Stimulated activated naive B cell treated with anti-CD40 and anti-IgM and Interleukin-4, amounts not matched to agents 10 μg/mL and 1 μg/mL and 100 μg/mL, for 72 hours (primary cell): Measurements from ENCODE around the gene GPER1.

Experiments used
- ATAC-seq, 2 donors: fragments of 150-1000 bp; cut with Tn5 transposase; replicated peaks; 2 replicates each; pipeline ENCODE4 v1.10.0; 2021; ENCODE audit warnings: moderate library complexity in 1 of 2
- DNase-seq: peaks from one replicate; pipeline ENCODE4 v3.0.0; 2021
- H3K27ac Mint-ChIP-seq: one replicate; pipeline ENCODE4 v1.8.0; 2022; ENCODE audit warnings: mild to moderate bottlenecking, mixed read lengths
- H3K27me3 Mint-ChIP-seq, 2 donors: one replicate each; pipeline ENCODE4 v1.8.0; 2022; ENCODE audit warnings: mixed read lengths in 2 of 2
- H3K36me3 Mint-ChIP-seq, 2 donors: one replicate each; pipeline ENCODE4 v1.8.0; 2022; ENCODE audit warnings: mixed read lengths in 2 of 2, mild to moderate bottlenecking in 1 of 2
- H3K4me1 Mint-ChIP-seq, 2 donors: one replicate each; pipeline ENCODE4 v1.8.0; 2022; ENCODE audit warnings: mixed read lengths in 2 of 2, mild to moderate bottlenecking in 1 of 2
- H3K4me3 Mint-ChIP-seq, 2 donors: one replicate each; pipeline ENCODE4 v1.8.0; 2022; ENCODE audit warnings: mild to moderate bottlenecking in 2 of 2, mixed read lengths in 2 of 2, moderate library complexity in 1 of 2
- H3K9me3 Mint-ChIP-seq, 2 donors: one replicate each; pipeline ENCODE4 v1.8.0; 2022; ENCODE audit warnings: mixed read lengths in 2 of 2, mild to moderate bottlenecking in 1 of 2

GPER1 gene

DNA sequence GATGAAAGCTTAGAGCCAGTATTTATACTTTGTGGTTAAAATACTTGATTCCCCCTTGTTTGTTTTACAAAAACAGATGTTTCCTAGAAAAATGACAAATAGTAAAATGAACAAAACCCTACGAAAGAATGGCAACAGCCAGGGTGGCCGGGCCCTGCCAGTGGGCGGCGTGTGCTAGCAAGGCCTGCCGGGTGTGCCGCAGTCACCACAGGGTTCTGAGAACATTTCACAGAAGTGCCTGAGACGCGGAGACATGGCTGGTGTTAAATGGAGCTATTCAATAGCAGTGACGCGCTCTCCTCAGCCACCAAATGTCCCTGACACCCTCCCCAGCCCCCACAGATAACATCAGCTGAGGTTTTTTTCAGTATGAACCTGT, 29.1 kb upstream of the GPER1 start:
- no peak overlapping the region for H3K4me3 Mint-ChIP-seq
- H3K36me3 Mint-ChIP-seq = peaks cover 46 to 60% of the 10 kb centered on the region in 2 donors

DNA sequence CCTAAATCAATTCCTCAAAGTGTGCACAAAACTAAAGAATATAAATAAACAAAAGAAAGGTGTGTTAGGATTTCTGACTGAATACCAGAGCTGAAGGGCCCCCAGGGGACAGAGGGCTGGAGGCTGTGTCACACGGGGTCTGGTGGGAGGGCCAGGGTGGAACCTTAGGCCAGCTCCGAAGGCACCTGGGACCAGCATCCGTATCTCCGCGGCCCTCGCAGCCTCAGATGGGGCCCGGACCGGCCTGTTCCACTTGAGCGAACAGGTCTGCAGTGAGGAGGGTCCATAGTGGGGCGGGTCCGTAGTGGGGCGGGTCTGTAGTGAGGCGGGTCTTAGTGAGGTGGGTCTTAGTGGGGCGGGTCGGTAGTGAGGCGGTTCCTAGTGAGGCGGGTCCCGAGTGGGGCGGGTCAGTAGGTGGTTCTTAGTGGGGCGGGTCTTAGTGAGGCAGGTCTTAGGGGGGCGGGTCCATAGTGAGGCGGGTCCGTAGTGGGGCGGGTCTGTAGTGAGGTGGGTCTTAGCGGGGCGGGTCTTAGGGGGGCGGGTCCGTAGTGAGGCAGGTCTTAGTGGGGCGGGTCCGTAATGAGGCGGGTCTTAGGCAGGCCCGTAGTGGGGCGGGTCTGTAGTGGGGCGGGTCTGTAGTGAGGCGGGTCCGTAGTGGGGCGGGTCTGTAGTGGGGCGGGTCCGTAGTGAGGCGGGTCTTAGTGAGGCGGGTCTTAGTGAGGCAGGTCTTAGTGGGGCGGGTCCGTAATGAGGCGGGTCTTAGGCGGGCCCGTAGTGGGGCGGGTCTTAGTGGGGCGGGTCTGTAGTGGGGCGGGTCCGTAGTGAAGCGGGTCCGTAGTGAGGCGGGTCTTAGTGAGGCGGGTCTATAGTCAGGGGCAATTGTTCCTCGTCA, 28.5 kb upstream of the GPER1 start:
- H3K27me3 Mint-ChIP-seq = peaks cover 39 to 59% of the 10 kb centered on the region in 2 donors
- peaks cover 47 to 63% of the 10 kb centered on the region in 2 donors for H3K36me3 Mint-ChIP-seq
- peak overlapping the region; percentile 94 for H3K27ac Mint-ChIP-seq
- no peaks in the 10 kb centered on the region for H3K9me3 Mint-ChIP-seq
- no peak for DNase-seq
- ATAC-seq = peak; percentile 4 to 8
- peaks cover 67 to 78% of the 10 kb centered on the region in 2 donors for H3K4me1 Mint-ChIP-seq
- no peak overlapping the region for H3K4me3 Mint-ChIP-seq

More for the DNA sequence above, 29.1 kb upstream of the GPER1 start:
- no peak for DNase-seq
- H3K27me3 Mint-ChIP-seq = peaks cover 39 to 59% of the 10 kb centered on the region in 2 donors
- H3K4me1 Mint-ChIP-seq = peaks cover 63 to 82% of the 10 kb centered on the region in 2 donors
- H3K27ac Mint-ChIP-seq = no peak overlapping the region
- no peaks in the 10 kb centered on the region for H3K9me3 Mint-ChIP-seq
- ATAC-seq = no peak

DNA sequence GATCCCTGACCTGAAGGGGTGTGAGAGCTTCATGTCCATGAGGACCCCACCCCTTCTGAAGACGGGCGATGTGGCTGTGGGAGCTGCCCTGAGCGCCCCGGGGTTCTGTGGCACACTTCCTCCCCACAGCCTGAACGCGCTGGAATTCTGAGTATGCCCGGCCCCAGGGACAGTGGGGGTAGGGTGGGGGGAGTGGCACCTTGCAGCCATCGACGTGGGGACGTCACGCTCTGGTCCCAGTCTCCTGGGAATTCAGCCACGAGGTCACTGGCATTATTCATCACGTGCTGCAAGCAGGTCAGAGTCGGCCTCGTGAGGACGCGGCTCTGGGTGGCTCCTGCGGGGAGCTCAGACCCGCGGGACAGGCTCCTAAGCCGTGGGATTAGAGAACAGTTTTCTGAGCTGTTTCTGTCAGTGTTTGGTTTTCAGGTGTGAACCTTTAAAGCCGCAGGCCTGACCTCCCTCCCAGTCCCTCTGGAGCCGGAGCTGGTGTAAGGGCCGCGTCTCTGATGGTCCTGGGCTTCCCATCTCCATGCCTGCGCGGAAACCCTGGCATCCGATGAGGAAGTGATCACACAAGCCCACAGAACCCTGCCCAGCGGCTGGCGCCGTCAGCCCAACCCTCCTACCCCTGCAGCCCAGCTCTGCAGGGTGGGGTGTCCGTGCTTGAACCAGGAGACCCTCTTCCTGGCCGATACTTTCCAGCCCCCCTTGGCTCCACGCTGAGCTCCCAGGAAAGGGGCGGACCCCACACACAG, 27.4 kb upstream of the GPER1 start:
- DNase-seq (peak; percentile 53), ATAC-seq (peak; percentile 10 to 18)
- Mint-ChIP-seq H3K36me3 (peaks cover 40 to 52% of the 10 kb centered on the region in 2 donors), H3K27me3 (peaks cover 34 to 58% of the 10 kb centered on the region in 2 donors), H3K27ac (peak overlapping the region; percentile 94), H3K4me1 (peaks cover 62 to 75% of the 10 kb centered on the region in 2 donors), H3K4me3 (peak overlapping the region; percentile 29 to 54), H3K9me3 (no peaks in the 10 kb centered on the region)

DNA sequence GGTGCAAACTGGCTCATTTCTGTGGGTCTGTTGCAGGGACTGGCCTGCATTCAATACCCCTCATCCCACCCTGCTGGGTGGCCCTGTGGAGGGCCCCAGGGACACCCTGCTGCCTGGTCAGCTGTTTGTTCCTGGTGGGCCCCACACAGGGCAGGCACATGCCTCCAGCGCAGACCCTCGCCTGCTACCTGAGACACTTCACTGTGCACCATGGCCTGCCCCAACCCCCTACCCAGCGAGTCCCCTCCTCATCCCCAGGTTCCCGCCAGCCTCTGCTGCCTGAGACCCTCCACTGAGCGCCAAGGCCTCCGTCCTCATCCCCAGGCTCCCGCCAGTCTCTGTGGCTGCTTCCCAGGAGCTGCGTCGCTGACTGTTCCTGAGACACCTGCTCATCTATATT, 26.7 kb upstream of the GPER1 start:
- Mint-ChIP-seq H3K4me1 (peaks cover 60 to 74% of the 10 kb centered on the region in 2 donors), H3K27ac (peak overlapping the region; percentile 94), H3K36me3 (peaks cover 41 to 52% of the 10 kb centered on the region in 2 donors), H3K4me3 (peak overlapping the region; percentile 60 to 65), H3K9me3 (no peaks in the 10 kb centered on the region), H3K27me3 (peaks cover 28 to 56% of the 10 kb centered on the region in 2 donors)
- DNase-seq = no peak
- no peak for ATAC-seq

DNA sequence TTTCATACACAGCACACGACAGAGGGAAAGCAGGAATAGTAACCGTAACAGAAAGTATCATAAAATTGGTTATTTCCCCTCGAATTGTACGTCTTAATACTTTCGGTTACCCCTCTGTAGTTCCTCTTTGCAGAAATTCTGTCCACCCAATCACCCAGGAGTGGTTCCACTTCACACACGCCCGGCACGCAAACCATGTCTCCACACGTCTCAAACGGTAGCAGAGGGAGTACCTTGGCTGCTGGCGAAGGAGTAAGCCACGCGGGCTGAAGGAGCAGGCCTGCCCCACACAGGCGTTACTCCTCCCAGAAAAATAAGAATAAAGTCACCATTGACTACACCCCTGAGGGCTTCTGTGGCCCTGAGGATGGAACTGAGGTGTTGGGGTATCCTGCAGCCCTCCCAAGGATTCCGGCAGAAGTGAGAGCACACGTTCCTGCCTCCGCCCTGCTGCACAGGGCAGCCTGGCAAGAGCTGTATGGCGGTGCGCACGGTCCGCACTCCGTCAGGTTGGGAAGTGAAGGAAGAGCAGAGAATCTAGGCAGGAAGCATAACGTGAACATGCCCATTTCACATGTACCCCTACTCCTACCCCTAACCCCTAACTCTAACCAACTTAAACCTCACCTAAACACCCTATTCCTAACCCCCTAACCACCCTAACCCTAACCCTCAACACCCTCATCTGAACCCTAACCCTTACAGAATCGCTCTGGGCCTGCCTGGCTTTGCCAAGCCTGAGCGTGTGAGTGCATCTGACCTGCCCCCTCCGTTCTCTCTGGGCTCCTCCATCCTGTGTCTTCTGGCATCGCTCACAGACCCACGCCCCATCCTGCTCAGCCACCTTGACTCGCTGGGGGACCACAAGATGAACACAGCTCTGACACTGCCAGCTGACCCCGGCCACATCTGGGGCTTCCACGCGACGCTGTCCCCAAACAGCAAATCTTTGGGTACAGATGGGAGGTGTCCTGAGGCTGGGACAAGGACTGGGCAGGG, 25.3 kb upstream of the GPER1 start:
- Mint-ChIP-seq H3K4me1 (peaks cover 53 to 73% of the 10 kb centered on the region in 2 donors), H3K27me3 (peaks cover 23 to 57% of the 10 kb centered on the region in 2 donors), H3K36me3 (peaks cover 36 to 48% of the 10 kb centered on the region in 2 donors), H3K27ac (peak overlapping the region; percentile 94), H3K4me3 (peak overlapping the region; percentile 60 to 65), H3K9me3 (no peaks in the 10 kb centered on the region)
- peak; percentile 85 to 87 for ATAC-seq
- peak; percentile 79 for DNase-seq

DNA sequence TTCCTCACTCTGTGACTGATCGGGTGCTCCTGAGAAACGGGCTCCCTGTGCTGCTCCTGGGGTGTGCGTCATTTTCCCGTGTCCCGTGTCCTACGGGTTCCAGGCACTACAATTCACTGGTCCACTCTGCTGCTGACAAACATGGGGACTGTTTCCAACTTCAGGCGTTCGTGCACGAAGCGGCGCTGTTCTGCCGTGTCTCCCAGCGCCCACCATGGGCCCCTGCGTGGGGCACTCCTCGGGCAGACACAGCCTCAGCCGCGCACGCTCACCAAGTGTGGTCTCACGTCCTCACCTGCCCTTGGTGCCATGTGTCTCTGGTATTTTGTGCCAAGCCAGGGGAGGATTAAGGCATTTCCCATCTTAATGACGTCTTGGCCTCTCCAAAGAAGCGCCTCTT, 24.6 kb upstream of the GPER1 start:
- peak overlapping the region; percentile 94 for H3K27ac Mint-ChIP-seq
- H3K27me3 Mint-ChIP-seq = peaks cover 21 to 49% of the 10 kb centered on the region in 2 donors
- peaks cover 28 to 41% of the 10 kb centered on the region in 2 donors for H3K36me3 Mint-ChIP-seq
- ATAC-seq (no peak), DNase-seq (no peak)
- H3K9me3 Mint-ChIP-seq = no peaks in the 10 kb centered on the region
- peaks cover 53 to 73% of the 10 kb centered on the region in 2 donors for H3K4me1 Mint-ChIP-seq
- no peak overlapping the region for H3K4me3 Mint-ChIP-seq

DNA sequence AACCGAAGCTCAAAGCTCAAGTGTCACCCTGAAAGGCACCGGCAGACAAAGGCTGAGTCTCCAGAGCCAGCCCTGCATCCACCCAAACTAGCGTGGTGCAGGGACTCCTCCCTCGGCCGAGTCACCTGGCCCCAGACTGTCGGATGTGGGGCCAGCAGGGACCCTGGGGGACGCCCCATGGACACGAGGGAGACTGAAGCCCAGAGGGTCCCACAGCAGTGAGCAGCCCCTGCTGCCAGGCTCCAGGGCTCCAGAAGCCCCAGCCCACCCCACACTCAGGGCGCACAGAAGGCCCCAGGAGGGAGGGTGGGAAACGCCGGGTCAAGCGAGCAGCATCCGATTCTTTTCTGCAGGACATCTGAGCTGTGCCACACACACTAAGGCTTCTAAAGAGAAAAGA, 23.3 kb upstream of the GPER1 start:
- H3K4me3 Mint-ChIP-seq = no peak overlapping the region
- no peaks in the 10 kb centered on the region for H3K9me3 Mint-ChIP-seq
- no peak for DNase-seq
- peaks cover 18 to 39% of the 10 kb centered on the region in 2 donors for H3K27me3 Mint-ChIP-seq
- peaks cover 50 to 62% of the 10 kb centered on the region in 2 donors for H3K4me1 Mint-ChIP-seq
- ATAC-seq = no peak
- H3K36me3 Mint-ChIP-seq = peaks cover 23 to 33% of the 10 kb centered on the region in 2 donors
- H3K27ac Mint-ChIP-seq = peak overlapping the region; percentile 22

DNA sequence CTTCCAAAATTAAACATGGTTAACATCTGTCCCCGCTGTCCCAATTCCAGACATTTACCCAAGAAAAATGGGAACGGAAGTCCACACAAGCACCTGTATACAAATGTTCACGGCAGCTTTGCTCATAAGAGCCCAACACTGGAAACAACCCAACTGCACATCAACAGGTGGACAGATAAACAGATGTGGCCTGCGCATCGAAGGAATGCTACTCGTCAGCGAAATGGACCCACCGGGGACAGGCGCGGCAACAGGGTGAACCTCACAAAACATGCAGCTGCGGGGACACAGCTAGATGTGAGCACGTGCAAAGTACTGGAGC, 22.7 kb upstream of the GPER1 start:
- Mint-ChIP-seq H3K4me1 (peaks cover 45 to 56% of the 10 kb centered on the region in 2 donors), H3K9me3 (no peaks in the 10 kb centered on the region), H3K4me3 (peak overlapping the region; percentile 76 to 85), H3K36me3 (peaks cover 23 to 32% of the 10 kb centered on the region in 2 donors), H3K27me3 (peaks cover 18 to 39% of the 10 kb centered on the region in 2 donors), H3K27ac (no peak overlapping the region)
- ATAC-seq (no peak), DNase-seq (no peak)

DNA sequence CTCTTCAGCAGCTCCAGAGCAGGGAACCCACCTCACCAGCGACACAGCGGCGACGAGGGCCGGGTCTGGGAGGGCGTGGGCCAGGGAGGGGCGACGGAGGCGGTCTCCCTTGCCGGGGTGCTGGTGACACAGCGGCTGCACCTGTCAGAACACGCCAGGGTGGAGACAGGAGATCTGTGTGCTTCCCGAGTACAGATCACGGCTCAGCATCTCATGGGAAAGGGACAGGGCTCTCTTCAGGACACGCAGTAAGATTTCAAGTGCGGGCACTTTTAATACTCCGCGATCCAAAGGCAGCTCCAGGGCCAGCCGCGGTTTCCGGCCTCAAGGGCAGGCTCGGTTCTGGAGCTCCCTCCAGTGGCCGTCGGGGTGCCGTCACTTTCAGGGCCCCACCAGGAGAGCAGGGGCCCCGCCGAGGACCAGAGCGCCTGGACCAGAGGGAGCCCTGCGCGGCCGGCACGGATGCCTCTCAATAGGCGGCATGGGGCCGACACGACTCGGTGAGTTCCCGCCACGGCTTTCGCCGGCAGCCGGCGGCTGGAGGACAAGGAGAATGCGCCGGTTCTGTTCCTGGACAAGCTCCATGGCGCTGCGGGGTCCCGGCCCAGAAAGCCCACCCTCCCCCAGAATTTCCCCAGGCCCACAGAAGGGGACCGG, 22.2 kb upstream of the GPER1 start:
- peak; percentile 76 for DNase-seq
- H3K9me3 Mint-ChIP-seq = no peaks in the 10 kb centered on the region
- H3K4me3 Mint-ChIP-seq = peak overlapping the region; percentile 76 to 85
- H3K36me3 Mint-ChIP-seq = peaks cover 23 to 35% of the 10 kb centered on the region in 2 donors
- H3K27me3 Mint-ChIP-seq = peaks cover 18 to 39% of the 10 kb centered on the region in 2 donors
- peak overlapping the region; percentile 67 for H3K27ac Mint-ChIP-seq
- H3K4me1 Mint-ChIP-seq = peaks cover 44 to 51% of the 10 kb centered on the region in 2 donors
- peak; percentile 73 to 74 for ATAC-seq

DNA sequence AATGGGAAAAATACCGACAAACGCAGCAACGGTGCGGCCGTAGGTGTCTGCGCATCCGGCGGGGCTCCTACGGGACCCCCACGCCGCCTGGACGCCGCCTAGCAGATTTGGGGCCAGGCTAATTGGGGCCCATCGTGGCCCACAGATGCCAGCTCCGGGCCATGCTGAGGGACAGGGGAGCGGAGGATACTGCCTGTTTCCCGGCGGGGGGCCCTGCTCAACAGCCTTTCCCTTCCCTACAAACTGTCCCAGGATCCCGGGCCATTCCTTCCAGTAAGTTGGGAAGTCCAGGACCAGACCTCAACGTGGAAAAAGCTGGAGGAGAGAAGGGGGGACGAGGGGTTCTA, 21.7 kb upstream of the GPER1 start:
- peaks cover 41 to 46% of the 10 kb centered on the region in 2 donors for H3K4me1 Mint-ChIP-seq
- no peak overlapping the region for H3K4me3 Mint-ChIP-seq
- peaks cover 23 to 40% of the 10 kb centered on the region in 2 donors for H3K36me3 Mint-ChIP-seq
- no peaks in the 10 kb centered on the region for H3K9me3 Mint-ChIP-seq
- no peak for DNase-seq
- H3K27ac Mint-ChIP-seq = no peak overlapping the region
- H3K27me3 Mint-ChIP-seq = peaks cover 18 to 39% of the 10 kb centered on the region in 2 donors
- ATAC-seq = no peak

DNA sequence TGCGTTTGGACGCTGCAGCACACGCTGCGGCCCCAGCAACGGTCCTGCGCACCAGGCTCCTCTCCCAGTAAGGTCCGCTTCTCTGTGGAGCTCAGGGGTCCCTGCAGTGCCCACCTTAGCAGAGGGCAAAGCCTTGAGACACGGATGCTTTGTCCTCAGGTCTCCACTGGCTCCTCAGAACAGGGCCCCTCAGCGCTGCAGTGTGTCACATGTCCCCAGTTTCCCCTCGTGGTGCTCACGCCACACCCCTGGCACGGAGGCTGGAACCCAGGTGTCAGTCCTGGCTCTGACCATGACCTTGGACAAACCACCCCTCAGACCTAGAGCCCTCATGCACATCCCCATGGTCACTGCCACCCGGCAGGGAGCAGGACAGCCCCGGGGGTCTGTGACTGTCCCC, 19.9 kb upstream of the GPER1 start:
- Mint-ChIP-seq H3K36me3 (peaks cover 13 to 34% of the 10 kb centered on the region in 2 donors), H3K27ac (no peak overlapping the region), H3K4me1 (peaks cover 23 to 29% of the 10 kb centered on the region in 2 donors), H3K4me3 (no peak overlapping the region), H3K27me3 (peaks cover 19 to 39% of the 10 kb centered on the region in 2 donors), H3K9me3 (no peaks in the 10 kb centered on the region)
- ATAC-seq = no peak
- no peak for DNase-seq

DNA sequence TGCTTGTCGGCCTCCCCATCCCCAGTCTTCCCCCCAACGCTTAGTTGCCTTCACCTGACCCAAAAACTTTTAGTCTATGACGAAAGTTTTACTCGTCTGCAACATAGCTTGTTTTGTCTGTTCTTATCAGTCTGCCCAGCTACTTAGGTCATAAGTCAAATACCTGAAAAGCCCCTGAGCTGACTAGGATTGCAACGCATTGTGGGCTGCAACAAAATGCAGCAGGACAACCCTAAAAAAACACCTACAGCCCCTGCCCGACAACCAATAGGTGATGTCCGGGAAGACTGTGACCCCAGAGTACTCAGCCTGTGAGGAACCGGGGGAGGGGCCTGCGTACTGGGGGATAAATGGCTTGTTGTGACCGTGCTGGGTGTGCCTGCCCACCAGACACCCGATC, 19.3 kb upstream of the GPER1 start:
- ATAC-seq (no peak), DNase-seq (no peak)
- H3K9me3 Mint-ChIP-seq = no peaks in the 10 kb centered on the region
- peaks cover 20 to 27% of the 10 kb centered on the region in 2 donors for H3K4me1 Mint-ChIP-seq
- peaks cover 7 to 32% of the 10 kb centered on the region in 2 donors for H3K36me3 Mint-ChIP-seq
- H3K27me3 Mint-ChIP-seq = peaks cover 21 to 39% of the 10 kb centered on the region in 2 donors
- no peak overlapping the region for H3K4me3 Mint-ChIP-seq
- H3K27ac Mint-ChIP-seq = no peak overlapping the region

DNA sequence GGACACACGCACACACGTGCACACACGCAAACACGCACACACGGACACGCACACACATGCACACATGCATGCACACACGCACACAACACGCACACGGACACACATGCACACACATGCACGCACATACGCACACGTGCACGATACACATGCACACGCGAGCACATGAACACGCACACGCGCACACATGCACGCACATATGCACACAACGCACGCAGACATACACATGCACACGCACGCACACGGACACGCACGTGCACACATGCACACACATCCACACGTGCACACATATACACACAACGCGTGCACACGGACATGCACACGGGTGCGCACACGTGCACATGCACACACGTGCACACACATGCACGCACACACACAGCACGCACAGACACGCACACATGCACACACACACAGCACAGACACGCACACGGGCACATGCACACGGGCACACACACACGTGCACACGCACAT, 17.3 kb upstream of the GPER1 start:
- H3K9me3 Mint-ChIP-seq = peaks cover 0 to 2% of the 10 kb centered on the region in 2 donors
- DNase-seq = no peak
- peak overlapping the region; percentile 56 for H3K27ac Mint-ChIP-seq
- H3K4me3 Mint-ChIP-seq = no peak overlapping the region
- peaks cover 7 to 29% of the 10 kb centered on the region in 2 donors for H3K36me3 Mint-ChIP-seq
- peaks cover 10 to 16% of the 10 kb centered on the region in 2 donors for H3K4me1 Mint-ChIP-seq
- peaks cover 12 to 27% of the 10 kb centered on the region in 2 donors for H3K27me3 Mint-ChIP-seq
- no peak for ATAC-seq
